ENCODE results near the gene MTG2.

MTG2 gene

GRCh38 chr20:62237801-62238568 lies 55.2 kb downstream of the MTG2 start, which contains the start of gene OSBPL2 (continued):
- no peak for TF ChIP-seq ZNF639 (tag by site-specific recombination; IDR thresholded peaks at IDR 0.05)
- no peak for TF ChIP-seq ZNF626 (tag by site-specific recombination; IDR thresholded peaks at IDR 0.05)
- TF ChIP-seq, protein P1, sequence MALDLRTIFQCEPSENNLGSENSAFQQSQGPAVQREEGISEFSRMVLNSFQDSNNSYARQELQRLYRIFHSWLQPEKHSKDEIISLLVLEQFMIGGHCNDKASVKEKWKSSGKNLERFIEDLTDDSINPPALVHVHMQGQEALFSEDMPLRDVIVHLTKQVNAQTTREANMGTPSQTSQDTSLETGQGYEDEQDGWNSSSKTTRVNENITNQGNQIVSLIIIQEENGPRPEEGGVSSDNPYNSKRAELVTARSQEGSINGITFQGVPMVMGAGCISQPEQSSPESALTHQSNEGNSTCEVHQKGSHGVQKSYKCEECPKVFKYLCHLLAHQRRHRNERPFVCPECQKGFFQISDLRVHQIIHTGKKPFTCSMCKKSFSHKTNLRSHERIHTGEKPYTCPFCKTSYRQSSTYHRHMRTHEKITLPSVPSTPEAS (tag by site-specific recombination; IDR thresholded peaks at IDR 0.05): no peak
- TF ChIP-seq, protein P2, sequence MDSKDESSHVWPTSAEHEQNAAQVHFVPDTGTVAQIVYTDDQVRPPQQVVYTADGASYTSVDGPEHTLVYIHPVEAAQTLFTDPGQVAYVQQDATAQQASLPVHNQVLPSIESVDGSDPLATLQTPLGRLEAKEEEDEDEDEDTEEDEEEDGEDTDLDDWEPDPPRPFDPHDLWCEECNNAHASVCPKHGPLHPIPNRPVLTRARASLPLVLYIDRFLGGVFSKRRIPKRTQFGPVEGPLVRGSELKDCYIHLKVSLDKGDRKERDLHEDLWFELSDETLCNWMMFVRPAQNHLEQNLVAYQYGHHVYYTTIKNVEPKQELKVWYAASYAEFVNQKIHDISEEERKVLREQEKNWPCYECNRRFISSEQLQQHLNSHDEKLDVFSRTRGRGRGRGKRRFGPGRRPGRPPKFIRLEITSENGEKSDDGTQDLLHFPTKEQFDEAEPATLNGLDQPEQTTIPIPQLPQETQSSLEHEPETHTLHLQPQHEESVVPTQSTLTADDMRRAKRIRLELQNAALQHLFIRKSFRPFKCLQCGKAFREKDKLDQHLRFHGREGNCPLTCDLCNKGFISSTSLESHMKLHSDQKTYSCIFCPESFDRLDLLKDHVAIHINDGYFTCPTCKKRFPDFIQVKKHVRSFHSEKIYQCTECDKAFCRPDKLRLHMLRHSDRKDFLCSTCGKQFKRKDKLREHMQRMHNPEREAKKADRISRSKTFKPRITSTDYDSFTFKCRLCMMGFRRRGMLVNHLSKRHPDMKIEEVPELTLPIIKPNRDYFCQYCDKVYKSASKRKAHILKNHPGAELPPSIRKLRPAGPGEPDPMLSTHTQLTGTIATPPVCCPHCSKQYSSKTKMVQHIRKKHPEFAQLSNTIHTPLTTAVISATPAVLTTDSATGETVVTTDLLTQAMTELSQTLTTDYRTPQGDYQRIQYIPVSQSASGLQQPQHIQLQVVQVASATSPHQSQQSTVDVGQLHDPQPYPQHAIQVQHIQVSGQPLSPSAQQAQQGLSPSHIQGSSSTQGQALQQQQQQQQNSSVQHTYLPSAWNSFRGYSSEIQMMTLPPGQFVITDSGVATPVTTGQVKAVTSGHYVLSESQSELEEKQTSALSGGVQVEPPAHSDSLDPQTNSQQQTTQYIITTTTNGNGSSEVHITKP (tag by site-specific recombination; IDR thresholded peaks at IDR 0.05): no peak
- no peak for TF ChIP-seq ZNF148 (tag by site-specific recombination; IDR thresholded peaks at IDR 0.05; ENCODE audit: borderline replicate concordance)
- TF ChIP-seq ZNF362 (tag by site-specific recombination; IDR thresholded peaks at IDR 0.05): no peak
- TF ChIP-seq TRIM28 (IDR thresholded peaks at IDR 0.05; ENCODE audit: borderline replicate concordance, low read length): no peak
- TF ChIP-seq ZNF26 (tag by site-specific recombination; IDR thresholded peaks at IDR 0.05): no peak
- TF ChIP-seq ZNF280C (tag by site-specific recombination; IDR thresholded peaks at IDR 0.05): no peak
- no peak for TF ChIP-seq ZNF629 (tag by site-specific recombination; IDR thresholded peaks at IDR 0.05)
- TF ChIP-seq ZFHX2 (tag by site-specific recombination; conservative IDR thresholded peaks at IDR 0.05): peak; percentile 97
- no peak for TF ChIP-seq ZNF248 (tag by site-specific recombination; IDR thresholded peaks at IDR 0.05)
- TF ChIP-seq AEBP2 (tag by site-specific recombination; IDR thresholded peaks at IDR 0.05; ENCODE audit: borderline replicate concordance): no peak
- TF ChIP-seq ZNF133 (tag by site-specific recombination; IDR thresholded peaks at IDR 0.05): no peak
- no peak for TF ChIP-seq ZNF785 (tag by site-specific recombination; IDR thresholded peaks at IDR 0.05)
- TF ChIP-seq ZSCAN16 (tag by site-specific recombination; IDR thresholded peaks at IDR 0.05): no peak
- TF ChIP-seq ZBTB20 (tag by site-specific recombination; IDR thresholded peaks at IDR 0.05): no peak
- peak; percentile 48; the same call in 1 of the 2 replicates for TF ChIP-seq SP7 (tag by site-specific recombination; IDR thresholded peaks at IDR 0.05)
- TF ChIP-seq OVOL3 (tag by site-specific recombination; IDR thresholded peaks at IDR 0.05): no peak
- TF ChIP-seq SCRT1 (tag by site-specific recombination; IDR thresholded peaks at IDR 0.05; ENCODE audit: borderline replicate concordance): no peak
- no peak for TF ChIP-seq ZNF394 (tag by site-specific recombination; IDR thresholded peaks at IDR 0.05; ENCODE audit: borderline replicate concordance)
